ENCODE data around the gene KIF3C. TPM values are rescaled to one million over a fixed set of nuclear protein-coding genes. Genes with fewer than 3 reads are reported as not detected.
A peak's percentile ranks its signal among the peaks of the same experiment; 100 is the strongest.

The KIF3C gene
- total and polyA plus RNA-seq, 2 donors from 2014 or later: 1.9 to 4.8 TPM

- Histone ChIP-seq H3K9me3 (ENCODE audit: control insufficient read depth in 2 of 3, insufficient read depth in 1 of 3, low read length in 3 of 3) (no peaks in the 10 kb centered on the region), H3K27ac (ENCODE audit: low read depth in 2 of 2, low read length in 2 of 2) (no peak overlapping the region), H3K4me1 (ENCODE audit: control insufficient read depth in 2 of 3, insufficient read depth in 2 of 3, low read depth in 1 of 3, low read length in 3 of 3) (no peaks in the 10 kb centered on the region), H3K27me3 (ENCODE audit: control insufficient read depth, insufficient read depth, low read length) (no peaks in the 10 kb centered on the region), H3K4me3 (ENCODE audit: low read length in 3 of 3) (peak overlapping the region in 2 of 3 donors; percentile 53 to 68), H3K36me3 (ENCODE audit: control insufficient read depth in 2 of 3, insufficient read depth in 3 of 3, low read length in 3 of 3) (no peaks in the 10 kb centered on the region), H3K9ac (ENCODE audit: low read length in 3 of 3) (peak overlapping the region in 1 of 3 donors; percentile 30)
- no peak for FAIRE-seq
- intact Hi-C loops (cut with DNase I): loop anchor here (5.0 kb wide), 1 partner anchor 150 kb away; no protein-coding TSS in a partner anchor
- TF ChIP-seq CTCF (IDR thresholded peaks at IDR 0.05; ENCODE audit: borderline replicate concordance, extremely low read depth, insufficient read depth): no peak
- DNase-seq: no peak
Measured at GRCh38 chr2:25991965-25992364, 9.7 kb upstream of the KIF3C start.

GRCh38 chr2:25989154-25989553 is 6.9 kb upstream of the KIF3C start:
- Histone ChIP-seq H3K36me3 (ENCODE audit: control insufficient read depth in 2 of 3, insufficient read depth in 3 of 3, low read length in 3 of 3) (no peaks in the 10 kb centered on the region), H3K27ac (ENCODE audit: low read depth in 2 of 2, low read length in 2 of 2) (no peak overlapping the region), H3K9ac (ENCODE audit: low read length in 3 of 3) (no peak overlapping the region), H3K4me1 (ENCODE audit: control insufficient read depth in 2 of 3, insufficient read depth in 2 of 3, low read depth in 1 of 3, low read length in 3 of 3) (no peaks in the 10 kb centered on the region), H3K27me3 (ENCODE audit: control insufficient read depth, insufficient read depth, low read length) (no peaks in the 10 kb centered on the region), H3K9me3 (ENCODE audit: control insufficient read depth in 2 of 3, insufficient read depth in 1 of 3, low read length in 3 of 3) (no peaks in the 10 kb centered on the region), H3K4me3 (ENCODE audit: low read length in 3 of 3) (no peak overlapping the region)
- intact Hi-C loops (cut with DNase I): no loop called here
- FAIRE-seq (no peak), DNase-seq (peak in 1 of 5 donors; percentile 52)
- no peak for TF ChIP-seq CTCF (IDR thresholded peaks at IDR 0.05; ENCODE audit: borderline replicate concordance, extremely low read depth, insufficient read depth)

- Histone ChIP-seq H3K9me3 (ENCODE audit: control insufficient read depth in 2 of 3, insufficient read depth in 1 of 3, low read length in 3 of 3) (no peaks in the 10 kb centered on the region), H3K27ac (ENCODE audit: low read depth in 2 of 2, low read length in 2 of 2) (no peak overlapping the region), H3K4me3 (ENCODE audit: low read length in 3 of 3) (no peak overlapping the region), H3K36me3 (ENCODE audit: control insufficient read depth in 2 of 3, insufficient read depth in 3 of 3, low read length in 3 of 3) (no peaks in the 10 kb centered on the region), H3K4me1 (ENCODE audit: control insufficient read depth in 2 of 3, insufficient read depth in 2 of 3, low read depth in 1 of 3, low read length in 3 of 3) (no peaks in the 10 kb centered on the region), H3K9ac (ENCODE audit: low read length in 3 of 3) (no peak overlapping the region), H3K27me3 (ENCODE audit: control insufficient read depth, insufficient read depth, low read length) (no peaks in the 10 kb centered on the region)
- TF ChIP-seq CTCF (IDR thresholded peaks at IDR 0.05; ENCODE audit: borderline replicate concordance, extremely low read depth, insufficient read depth): no peak
- intact Hi-C loops (cut with DNase I): no loop called here
- no peak for FAIRE-seq
- DNase-seq: peak in 1 of 5 donors; percentile 43
Measured at GRCh38 chr2:25988134-25988533, 5.8 kb upstream of the KIF3C start.

GRCh38 chr2:25983735-25984134 is 1.4 kb upstream of the KIF3C start:
- Histone ChIP-seq H3K27ac (ENCODE audit: low read depth in 2 of 2, low read length in 2 of 2) (no peak overlapping the region), H3K4me3 (ENCODE audit: low read length in 3 of 3) (no peak overlapping the region), H3K9me3 (ENCODE audit: control insufficient read depth in 2 of 3, insufficient read depth in 1 of 3, low read length in 3 of 3) (no peaks in the 10 kb centered on the region), H3K4me1 (ENCODE audit: control insufficient read depth in 2 of 3, insufficient read depth in 2 of 3, low read depth in 1 of 3, low read length in 3 of 3) (peaks cover 0 to 8% (median 0%) of the 10 kb centered on the region in 3 donors), H3K27me3 (ENCODE audit: control insufficient read depth, insufficient read depth, low read length) (no peaks in the 10 kb centered on the region), H3K36me3 (ENCODE audit: control insufficient read depth in 2 of 3, insufficient read depth in 3 of 3, low read length in 3 of 3) (no peaks in the 10 kb centered on the region), H3K9ac (ENCODE audit: low read length in 3 of 3) (no peak overlapping the region)
- intact Hi-C loops (cut with DNase I): no loop called here
- TF ChIP-seq CTCF (IDR thresholded peaks at IDR 0.05; ENCODE audit: borderline replicate concordance, extremely low read depth, insufficient read depth): no peak
- FAIRE-seq (no peak), DNase-seq (peak in 1 of 5 donors; percentile 29)

Measured in kidney (tissue), 14 donors.